ENCODE results near the gene TBL2. TPM values are rescaled to one million over a fixed set of nuclear protein-coding genes. Genes with fewer than 3 reads are reported as not detected.

The TBL2 gene
- total and polyA plus RNA-seq, 10 of the 15 experiments (the other 5 are each of a cell fraction or from before 2014, with no cell fraction given), result 1.1 to 49.7 (median 26.7) TPM

DNA sequence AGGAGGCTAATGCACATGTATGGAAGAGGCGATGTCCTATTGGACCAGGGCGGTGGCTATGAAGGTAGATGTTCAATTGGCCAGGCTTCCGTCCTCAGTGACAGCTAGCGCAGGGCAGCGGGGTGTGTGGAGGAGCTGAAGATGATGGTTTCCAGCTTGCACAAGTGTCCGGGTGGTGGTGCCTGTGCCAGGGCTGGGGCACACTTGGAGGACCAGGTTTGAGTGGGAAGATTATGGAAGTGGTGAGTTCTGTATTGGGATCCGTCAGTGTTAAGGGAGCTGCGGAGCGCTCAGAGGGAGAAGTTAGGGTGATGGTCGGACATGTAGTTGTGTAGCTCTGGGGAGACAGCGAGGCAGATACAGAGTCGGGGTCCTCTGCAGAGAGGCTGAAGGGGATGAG lies 8.5 kb upstream of the TBL2 start:
- ATAC-seq (no peak), DNase-seq (ENCODE audit: low read depth, low spot score) (no peak), FAIRE-seq (no peak)
- no TSS peak for BruUV-seq (replicated peaks)
- Histone ChIP-seq H3K27me3 (replicated peaks in 1 of 2; ENCODE audit: control insufficient read depth in 2 of 2, insufficient read depth in 2 of 2, low read length in 1 of 2) (no peaks in the 10 kb centered on the region), H3K36me3 (ENCODE audit: control insufficient read depth in 2 of 2, insufficient read depth in 2 of 2, low read length in 1 of 2) (no peaks in the 10 kb centered on the region), H3K9ac (ENCODE audit: control insufficient read depth, insufficient read depth, low read length) (no peak overlapping the region), H4K20me1 (ENCODE audit: control insufficient read depth, insufficient read depth) (no peaks in the 10 kb centered on the region), H3K4me2 (ENCODE audit: control insufficient read depth, insufficient read depth) (no peak overlapping the region), H3K79me2 (ENCODE audit: control insufficient read depth, insufficient read depth, low read length) (no peaks in the 10 kb centered on the region), H3K4me3 (no peak overlapping the region), H2AFZ (ENCODE audit: control insufficient read depth, low read depth, low read length) (no peak overlapping the region), H3K9me3 (replicated peaks; ENCODE audit: control insufficient read depth, insufficient read depth, low read length) (no peaks in the 10 kb centered on the region), H3K4me1 (ENCODE audit: control insufficient read depth, insufficient read depth, low read length) (peaks cover 2% of the 10 kb centered on the region; the same call in 1 of the 2 replicates), H3K27ac (ENCODE audit: control insufficient read depth, insufficient read depth) (no peak overlapping the region)
- ChIA-PET RAD21 (ENCODE audit: unreplicated experiment) (interaction anchor here (0.7 kb wide), 1 partner anchor 59 kb away, joined by 5 read pairs; no protein-coding TSS in a partner anchor), CTCF (interaction anchor here (0.6 to 3.3 kb wide), 3 partner anchors 20 to 121 kb away, joined by 3 to 14 read pairs (median 3); no protein-coding TSS in a partner anchor), SMC1A (ENCODE audit: uncharacterized antibody, unreplicated experiment) (interaction anchor here (0.9 to 1.5 kb wide), 3 partner anchors 8 to 69 kb away, joined by 3 to 4 read pairs (median 3); partner anchors contain the start of gene TBL2), POLR2A (interaction anchor here (0.6 kb wide), 1 partner anchor 59 kb away, joined by 6 read pairs; no protein-coding TSS in a partner anchor)
- no peak for TF ChIP-seq SREBF2 (IDR thresholded peaks at IDR 0.05; ENCODE audit: low read length)
- no peak for TF ChIP-seq ZNF622 (IDR thresholded peaks at IDR 0.05)
- TF ChIP-seq, protein P1, sequence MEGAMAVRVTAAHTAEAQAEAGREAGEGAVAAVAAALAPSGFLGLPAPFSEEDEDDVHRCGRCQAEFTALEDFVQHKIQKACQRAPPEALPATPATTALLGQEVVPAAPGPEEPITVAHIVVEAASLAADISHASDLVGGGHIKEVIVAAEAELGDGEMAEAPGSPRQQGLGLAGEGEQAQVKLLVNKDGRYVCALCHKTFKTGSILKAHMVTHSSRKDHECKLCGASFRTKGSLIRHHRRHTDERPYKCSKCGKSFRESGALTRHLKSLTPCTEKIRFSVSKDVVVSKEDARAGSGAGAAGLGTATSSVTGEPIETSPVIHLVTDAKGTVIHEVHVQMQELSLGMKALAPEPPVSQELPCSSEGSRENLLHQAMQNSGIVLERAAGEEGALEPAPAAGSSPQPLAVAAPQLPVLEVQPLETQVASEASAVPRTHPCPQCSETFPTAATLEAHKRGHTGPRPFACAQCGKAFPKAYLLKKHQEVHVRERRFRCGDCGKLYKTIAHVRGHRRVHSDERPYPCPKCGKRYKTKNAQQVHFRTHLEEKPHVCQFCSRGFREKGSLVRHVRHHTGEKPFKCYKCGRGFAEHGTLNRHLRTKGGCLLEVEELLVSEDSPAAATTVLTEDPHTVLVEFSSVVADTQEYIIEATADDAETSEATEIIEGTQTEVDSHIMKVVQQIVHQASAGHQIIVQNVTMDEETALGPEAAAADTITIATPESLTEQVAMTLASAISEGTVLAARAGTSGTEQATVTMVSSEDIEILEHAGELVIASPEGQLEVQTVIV (IDR thresholded peaks at IDR 0.05; ENCODE audit: borderline replicate concordance, partially characterized antibody), result no peak
- no peak for TF ChIP-seq DPF2 (IDR thresholded peaks at IDR 0.05)
- no peak for TF ChIP-seq CHD2 (IDR thresholded peaks at IDR 0.05; ENCODE audit: borderline replicate concordance, low read depth, low read length)
- no peak for TF ChIP-seq IKZF1 (conservative IDR thresholded peaks at IDR 0.05)
- no peak for TF ChIP-seq SMARCA5 (IDR thresholded peaks at IDR 0.05)
- no peak for TF ChIP-seq NFYA (IDR thresholded peaks at IDR 0.05; ENCODE audit: borderline replicate concordance, low read depth, low read length)
- TF ChIP-seq EED (IDR thresholded peaks at IDR 0.05; ENCODE audit: low read depth), result no peak
- TF ChIP-seq ETV6 (conservative IDR thresholded peaks at IDR 0.05 in 1 of 2, IDR thresholded peaks at IDR 0.05 in 1 of 2; ENCODE audit: borderline replicate concordance in 1 of 2, low read depth in 1 of 2), result no peak
- 86% methylated on average over 12 of the region's 12 CpGs for WGBS (ENCODE audit: insufficient coverage, insufficient replicate concordance, low lambda C conversion rate, missing lambda C conversion rate)
- intact Hi-C loops (cut with micrococcal nuclease; ENCODE audit: unreplicated experiment) (no loop called here), in situ Hi-C loops (cut with MboI) (no loop called here)

All from GM12878 (cell line).